ENCODE measurements around the gene GATAD2B.
A peak's percentile ranks its signal among the peaks of the same experiment; 100 is the strongest.

Gene GATAD2B

GRCh38 chr1:153796786-153797659 is 125.7 kb downstream of the GATAD2B start:
- TF ChIP-seq GLIS3 (CRISPR knock-in tag; IDR thresholded peaks at IDR 0.05) (no peak), ZC3H10 (CRISPR knock-in tag; IDR thresholded peaks at IDR 0.05) (no peak), ZNF565 (CRISPR knock-in tag; conservative IDR thresholded peaks at IDR 0.05; ENCODE audit: low read depth) (no peak), SNAI2 (CRISPR knock-in tag; IDR thresholded peaks at IDR 0.05) (no peak), RARB (CRISPR knock-in tag; IDR thresholded peaks at IDR 0.05) (no peak), OSR1 (CRISPR knock-in tag; IDR thresholded peaks at IDR 0.05) (no peak), PATZ1 (CRISPR knock-in tag; IDR thresholded peaks at IDR 0.05; ENCODE audit: borderline replicate concordance) (no peak), TOX (CRISPR knock-in tag; IDR thresholded peaks at IDR 0.05; ENCODE audit: borderline replicate concordance) (no peak), TSHZ2 (CRISPR knock-in tag; IDR thresholded peaks at IDR 0.05) (no peak), ZFP30 (CRISPR knock-in tag; IDR thresholded peaks at IDR 0.05) (no peak)
- peak; percentile 83 for ATAC-seq

- TF ChIP-seq SNAI2 (CRISPR knock-in tag; IDR thresholded peaks at IDR 0.05) (no peak), PATZ1 (CRISPR knock-in tag; IDR thresholded peaks at IDR 0.05; ENCODE audit: borderline replicate concordance) (no peak), OSR1 (CRISPR knock-in tag; IDR thresholded peaks at IDR 0.05) (no peak), TOX (CRISPR knock-in tag; IDR thresholded peaks at IDR 0.05; ENCODE audit: borderline replicate concordance) (no peak), ZC3H10 (CRISPR knock-in tag; IDR thresholded peaks at IDR 0.05) (no peak), TCF4 (CRISPR knock-in tag; IDR thresholded peaks at IDR 0.05; ENCODE audit: borderline replicate concordance) (no peak), ZNF70 (CRISPR knock-in tag; IDR thresholded peaks at IDR 0.05) (no peak), ARNTL (CRISPR knock-in tag; IDR thresholded peaks at IDR 0.05; ENCODE audit: borderline replicate concordance, low read depth) (no peak), BACH2 (CRISPR knock-in tag; IDR thresholded peaks at IDR 0.05; ENCODE audit: borderline replicate concordance) (no peak), ISL1 (CRISPR knock-in tag; IDR thresholded peaks at IDR 0.05) (no peak), ZNF8 (CRISPR knock-in tag; IDR thresholded peaks at IDR 0.05) (no peak)
- ATAC-seq, result no peak
Measured at GRCh38 chr1:153795934-153796785, 126.6 kb downstream of the GATAD2B start.

GRCh38 chr1:153795330-153795837 is 127.4 kb downstream of the GATAD2B start:
- TF ChIP-seq ZFP30 (CRISPR knock-in tag; IDR thresholded peaks at IDR 0.05), result no peak
- TF ChIP-seq ARNTL (CRISPR knock-in tag; IDR thresholded peaks at IDR 0.05; ENCODE audit: borderline replicate concordance, low read depth), result no peak
- TF ChIP-seq OSR1 (CRISPR knock-in tag; IDR thresholded peaks at IDR 0.05), result no peak
- ATAC-seq, result no peak

GRCh38 chr1:153794624-153795329 is 128.0 kb downstream of the GATAD2B start:
- ATAC-seq, result no peak

More at GRCh38 chr1:153794624-153795329, 128.0 kb downstream of the GATAD2B start:
- TF ChIP-seq ZC3H10 (CRISPR knock-in tag; IDR thresholded peaks at IDR 0.05) (no peak), ZNF565 (CRISPR knock-in tag; conservative IDR thresholded peaks at IDR 0.05; ENCODE audit: low read depth) (no peak), OSR1 (CRISPR knock-in tag; IDR thresholded peaks at IDR 0.05) (no peak), CSRNP3 (CRISPR knock-in tag; IDR thresholded peaks at IDR 0.05) (no peak), PPARA (CRISPR knock-in tag; IDR thresholded peaks at IDR 0.05; ENCODE audit: borderline replicate concordance) (no peak), TSHZ2 (CRISPR knock-in tag; IDR thresholded peaks at IDR 0.05) (no peak), GLIS3 (CRISPR knock-in tag; IDR thresholded peaks at IDR 0.05) (no peak)
